ENCODE measurements around the gene STK25. TPM values are rescaled to one million over a fixed set of nuclear protein-coding genes. Genes with fewer than 3 reads are reported as not detected.
"Not testable (repeated sequence)": the region's sequence is repeated elsewhere in the genome, so short reads cannot be mapped to it uniquely, and the experiment has no call there.

Gene STK25
- polyA plus RNA-seq, 4 donors, result 143 to 234 (median 186) TPM

- DNase-seq (ENCODE audit: low read depth in 4 of 4, low spot score in 3 of 4), result no peak
Measured at GRCh38 chr2:241511091-241511741, 2.8 kb upstream of the STK25 start.

GRCh38 chr2:241509155-241509784 lies 886 bp upstream of the STK25 start:
- no peak for DNase-seq (ENCODE audit: low read depth in 4 of 4, low spot score in 3 of 4)

- DNase-seq (ENCODE audit: low read depth in 4 of 4, low spot score in 3 of 4), result no peak
Measured at GRCh38 chr2:241507430-241508239, 749 bp downstream of the STK25 start.

GRCh38 chr2:241506793-241507429 lies 1.5 kb downstream of the STK25 start:
- no peak for DNase-seq (ENCODE audit: low read depth in 4 of 4, low spot score in 3 of 4)

GRCh38 chr2:241506317-241506716 lies 2.1 kb downstream of the STK25 start:
- DNase-seq (ENCODE audit: low read depth in 4 of 4, low spot score in 3 of 4), result not testable (repeated sequence)

- no peak for DNase-seq (ENCODE audit: low read depth in 4 of 4, low spot score in 3 of 4)
Measured at GRCh38 chr2:241505781-241506201, 2.6 kb downstream of the STK25 start.

GRCh38 chr2:241505086-241505780 lies 3.2 kb downstream of the STK25 start:
- DNase-seq (ENCODE audit: low read depth in 4 of 4, low spot score in 3 of 4), result no peak

- no peak for DNase-seq (ENCODE audit: low read depth in 4 of 4, low spot score in 3 of 4)
Measured at GRCh38 chr2:241503776-241504392, 4.5 kb downstream of the STK25 start.

GRCh38 chr2:241502281-241502680 lies 6.1 kb downstream of the STK25 start:
- no peak for DNase-seq (ENCODE audit: low read depth in 4 of 4, low spot score in 3 of 4)

- no peak for DNase-seq (ENCODE audit: low read depth in 4 of 4, low spot score in 3 of 4)
Measured at GRCh38 chr2:241501551-241501950, 6.8 kb downstream of the STK25 start.

GRCh38 chr2:241501099-241501541 lies 7.3 kb downstream of the STK25 start:
- DNase-seq (ENCODE audit: low read depth in 4 of 4, low spot score in 3 of 4), result no peak

- no peak for DNase-seq (ENCODE audit: low read depth in 4 of 4, low spot score in 3 of 4)
Measured at GRCh38 chr2:241500431-241500975, 7.9 kb downstream of the STK25 start.

- DNase-seq (ENCODE audit: low read depth in 4 of 4, low spot score in 3 of 4), result no peak
Measured at GRCh38 chr2:241500016-241500415, 8.4 kb downstream of the STK25 start.

- DNase-seq (ENCODE audit: low read depth in 4 of 4, low spot score in 3 of 4), result no peak
Measured at GRCh38 chr2:241499146-241499965, 9.0 kb downstream of the STK25 start.

GRCh38 chr2:241498115-241499070 lies 10.0 kb downstream of the STK25 start:
- DNase-seq (ENCODE audit: low read depth in 4 of 4, low spot score in 3 of 4), result no peak

GRCh38 chr2:241496904-241497877 lies 11.2 kb downstream of the STK25 start:
- DNase-seq (ENCODE audit: low read depth in 4 of 4, low spot score in 3 of 4), result no peak
